ENCODE measurements around the gene DNMT3L.
"Not testable (repeated sequence)": the region's sequence is repeated elsewhere in the genome, so short reads cannot be mapped to it uniquely, and the experiment has no call there.

DNMT3L gene

GRCh38 chr21:44255511-44255981 lies 6.2 kb downstream of the DNMT3L start:
- Histone ChIP-seq H3K36me3 (ENCODE audit: control insufficient read depth, insufficient read depth, low read length, severe bottlenecking) (no peaks in the 10 kb centered on the region), H3K9me3 (ENCODE audit: control insufficient read depth, low read length) (peaks cover 9% of the 10 kb centered on the region)
- peak; percentile 33 for DNase-seq (ENCODE audit: low read depth)

DNA sequence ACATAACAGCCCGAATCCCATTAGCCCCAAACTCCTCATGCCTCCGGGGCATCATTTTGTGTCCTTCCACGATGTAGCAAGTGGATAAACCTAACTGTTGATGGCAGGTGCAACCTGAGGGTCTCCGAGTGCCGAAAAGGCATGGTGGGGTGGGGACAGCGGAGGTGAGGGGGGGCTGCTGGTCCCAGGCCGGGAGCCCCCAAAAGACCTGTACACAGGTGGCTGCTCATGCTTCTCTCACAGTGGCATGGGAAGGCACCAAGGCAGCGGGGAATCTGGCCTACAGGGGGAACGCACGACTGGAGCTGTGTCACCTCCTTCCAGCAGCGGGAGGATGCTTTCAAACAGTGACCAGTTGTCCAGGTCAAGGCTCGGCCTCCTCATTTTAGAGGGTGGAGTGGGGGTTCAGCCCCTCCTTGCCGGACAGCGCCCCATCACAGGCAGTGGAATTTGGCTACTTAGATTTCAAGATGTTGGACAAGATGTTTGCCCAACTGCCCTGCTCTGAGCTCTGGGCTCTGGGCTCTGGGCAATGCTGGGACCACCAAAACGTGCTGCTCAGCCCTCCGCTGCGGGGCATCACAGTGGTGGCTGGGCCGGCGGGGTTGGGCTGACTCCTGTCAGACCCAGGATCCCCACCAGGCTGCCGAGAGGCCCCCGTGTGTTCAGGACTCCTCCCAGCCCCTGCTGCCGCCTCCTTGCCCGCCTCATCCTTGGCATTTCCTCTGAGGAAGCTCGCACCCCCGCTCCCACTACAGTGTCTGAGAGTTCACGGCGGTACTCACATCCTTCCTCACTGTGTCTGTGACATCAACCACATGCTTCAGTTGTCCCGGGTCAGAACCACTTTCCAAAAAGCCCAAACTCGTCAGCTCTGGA lies 7.6 kb downstream of the DNMT3L start:
- Histone ChIP-seq H3K27me3 (replicated peaks; ENCODE audit: control insufficient read depth, insufficient read depth, low read length) (peaks cover 12% of the 10 kb centered on the region), H3K36me3 (ENCODE audit: control insufficient read depth, insufficient read depth, low read length, severe bottlenecking) (no peaks in the 10 kb centered on the region), H3K4me3 (ENCODE audit: low read length) (no peak overlapping the region), H3K4me1 (ENCODE audit: control insufficient read depth, insufficient read depth, low read length) (no peaks in the 10 kb centered on the region), H3K9ac (ENCODE audit: low read length) (no peak overlapping the region), H3K9me3 (ENCODE audit: control insufficient read depth, low read length) (peaks cover 1% of the 10 kb centered on the region)
- no peak for DNase-seq (ENCODE audit: low read depth)

More at GRCh38 chr21:44255511-44255981, 6.2 kb downstream of the DNMT3L start:
- Histone ChIP-seq H3K27me3 (replicated peaks; ENCODE audit: control insufficient read depth, insufficient read depth, low read length) (peaks cover 17% of the 10 kb centered on the region), H3K9ac (ENCODE audit: low read length) (no peak overlapping the region), H3K4me1 (ENCODE audit: control insufficient read depth, insufficient read depth, low read length) (no peaks in the 10 kb centered on the region), H3K4me3 (ENCODE audit: low read length) (no peak overlapping the region)

DNA sequence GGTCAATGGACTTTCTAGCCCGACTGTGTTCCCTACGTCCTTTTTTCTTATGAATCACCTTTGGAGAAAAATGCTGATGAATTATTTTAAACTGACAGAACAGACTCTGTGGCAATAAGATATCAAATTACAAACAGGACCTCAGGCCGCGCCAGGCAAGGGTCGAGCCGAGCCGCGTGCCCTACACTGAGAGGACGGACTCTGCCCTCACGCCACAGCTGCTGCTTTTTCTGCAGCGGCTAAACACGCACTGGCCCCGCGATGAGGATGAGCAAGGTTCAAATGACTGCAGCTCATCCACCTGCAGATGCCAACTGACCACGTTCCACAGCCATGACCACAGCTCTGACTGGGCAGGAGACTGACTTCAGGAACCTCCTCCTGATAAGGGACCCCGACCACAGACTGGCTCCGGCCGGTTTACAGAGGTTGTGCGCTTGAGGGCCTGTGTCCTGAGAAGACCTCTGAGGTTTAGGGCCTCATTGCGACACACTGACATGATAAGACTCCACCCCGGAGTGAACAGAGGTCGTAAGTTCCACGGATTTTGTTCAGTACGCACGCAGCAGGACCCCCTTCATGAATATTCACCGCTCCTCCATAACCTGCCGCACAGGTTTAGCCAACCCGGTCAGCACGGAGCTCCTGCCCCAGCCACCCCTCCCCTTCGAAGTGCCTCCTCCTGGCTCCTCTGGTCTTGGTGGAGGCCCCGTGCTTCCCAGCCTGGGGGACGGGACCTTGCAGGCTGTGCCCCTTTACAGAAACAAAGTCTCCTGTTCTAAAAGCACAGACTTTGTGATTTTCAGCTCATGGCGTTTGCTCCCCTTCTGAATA lies 12.3 kb downstream of the DNMT3L start:
- not testable (repeated sequence) for H3K4me1 ChIP-seq (ENCODE audit: control insufficient read depth, insufficient read depth, low read length); H3K9me3 ChIP-seq (ENCODE audit: control insufficient read depth, low read length); H3K4me3 ChIP-seq (ENCODE audit: low read length); H3K27me3 ChIP-seq (replicated peaks; ENCODE audit: control insufficient read depth, insufficient read depth, low read length); H3K36me3 ChIP-seq (ENCODE audit: control insufficient read depth, insufficient read depth, low read length, severe bottlenecking); H3K9ac ChIP-seq (ENCODE audit: low read length); DNase-seq (ENCODE audit: low read depth)

GRCh38 chr21:44247904-44248303 lies 13.8 kb downstream of the DNMT3L start:
- not testable (repeated sequence) for H3K9me3 ChIP-seq (ENCODE audit: control insufficient read depth, low read length); DNase-seq (ENCODE audit: low read depth); H3K27me3 ChIP-seq (replicated peaks; ENCODE audit: control insufficient read depth, insufficient read depth, low read length); H3K36me3 ChIP-seq (ENCODE audit: control insufficient read depth, insufficient read depth, low read length, severe bottlenecking); H3K4me3 ChIP-seq (ENCODE audit: low read length); H3K4me1 ChIP-seq (ENCODE audit: control insufficient read depth, insufficient read depth, low read length); H3K9ac ChIP-seq (ENCODE audit: low read length)

- not testable (repeated sequence) for H3K27me3 ChIP-seq (replicated peaks; ENCODE audit: control insufficient read depth, insufficient read depth, low read length); H3K36me3 ChIP-seq (ENCODE audit: control insufficient read depth, insufficient read depth, low read length, severe bottlenecking); DNase-seq (ENCODE audit: low read depth); H3K4me1 ChIP-seq (ENCODE audit: control insufficient read depth, insufficient read depth, low read length); H3K4me3 ChIP-seq (ENCODE audit: low read length); H3K9ac ChIP-seq (ENCODE audit: low read length); H3K9me3 ChIP-seq (ENCODE audit: control insufficient read depth, low read length)
These were observed 17.7 kb downstream of the DNMT3L start for GRCh38 chr21:44243980-44244379.

- not testable (repeated sequence) for H3K9me3 ChIP-seq (ENCODE audit: control insufficient read depth, low read length); H3K36me3 ChIP-seq (ENCODE audit: control insufficient read depth, insufficient read depth, low read length, severe bottlenecking); H3K4me3 ChIP-seq (ENCODE audit: low read length); H3K27me3 ChIP-seq (replicated peaks; ENCODE audit: control insufficient read depth, insufficient read depth, low read length); H3K9ac ChIP-seq (ENCODE audit: low read length); H3K4me1 ChIP-seq (ENCODE audit: control insufficient read depth, insufficient read depth, low read length); DNase-seq (ENCODE audit: low read depth)
These were observed 20.4 kb downstream of the DNMT3L start for GRCh38 chr21:44241281-44241680.

DNA sequence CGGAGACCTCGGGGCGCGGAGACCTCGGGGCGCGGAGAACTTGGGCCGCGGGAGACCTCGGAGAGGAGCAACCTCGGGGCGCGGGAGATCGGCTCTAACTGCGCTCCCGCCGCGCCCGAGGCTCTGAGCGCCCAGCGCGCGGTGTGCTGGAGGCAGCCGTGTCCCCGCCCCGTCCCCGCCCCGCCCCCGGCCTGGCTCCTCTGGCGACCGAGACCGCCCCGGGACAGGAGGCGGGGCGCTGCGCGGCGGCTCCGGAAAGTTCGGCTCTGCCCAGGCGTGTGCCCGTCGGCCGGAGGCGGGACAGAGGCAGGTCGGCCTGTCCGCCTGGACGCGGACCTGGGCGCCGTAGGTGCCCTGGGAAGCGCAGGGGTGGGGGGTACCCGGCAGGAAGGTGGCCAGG lies 20.9 kb downstream of the DNMT3L start, which contains the start of gene ICOSLG:
TSS of gene ICOSLG (minus strand) at position 102 of the 400 bp plus-strand sequence. CDS start 126 bp downstream, outside the sequence.
- not testable (repeated sequence) for H3K36me3 ChIP-seq (ENCODE audit: control insufficient read depth, insufficient read depth, low read length, severe bottlenecking); DNase-seq (ENCODE audit: low read depth); H3K4me3 ChIP-seq (ENCODE audit: low read length); H3K27me3 ChIP-seq (replicated peaks; ENCODE audit: control insufficient read depth, insufficient read depth, low read length); H3K9ac ChIP-seq (ENCODE audit: low read length); H3K9me3 ChIP-seq (ENCODE audit: control insufficient read depth, low read length); H3K4me1 ChIP-seq (ENCODE audit: control insufficient read depth, insufficient read depth, low read length)

DNA sequence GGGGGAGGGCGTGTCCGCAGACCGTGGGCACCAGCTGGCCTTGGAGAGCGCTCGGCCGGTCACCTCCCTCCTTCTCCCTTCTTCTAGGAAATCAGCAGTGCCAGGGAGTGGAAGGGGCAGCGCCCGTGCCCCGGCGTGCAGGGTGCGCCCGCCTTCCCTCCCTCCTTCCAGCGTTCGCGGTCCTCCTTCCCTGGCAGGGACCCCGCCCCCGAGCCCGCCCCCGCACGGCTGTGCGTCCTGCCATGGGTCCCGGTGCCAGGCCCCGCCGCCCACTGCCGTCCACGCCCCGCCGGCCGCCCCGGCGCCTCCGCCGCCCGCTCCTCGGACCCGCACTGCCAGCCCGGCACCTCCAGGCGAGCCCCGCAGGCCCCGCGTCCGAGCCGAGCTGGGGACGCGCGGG lies 21.3 kb downstream of the DNMT3L start:
- H3K9ac ChIP-seq (ENCODE audit: low read length); H3K36me3 ChIP-seq (ENCODE audit: control insufficient read depth, insufficient read depth, low read length, severe bottlenecking); DNase-seq (ENCODE audit: low read depth); H3K27me3 ChIP-seq (replicated peaks; ENCODE audit: control insufficient read depth, insufficient read depth, low read length); H3K4me1 ChIP-seq (ENCODE audit: control insufficient read depth, insufficient read depth, low read length); H3K9me3 ChIP-seq (ENCODE audit: control insufficient read depth, low read length); H3K4me3 ChIP-seq (ENCODE audit: low read length): not testable (repeated sequence)

- H3K9me3 ChIP-seq (ENCODE audit: control insufficient read depth, low read length); H3K9ac ChIP-seq (ENCODE audit: low read length); H3K4me1 ChIP-seq (ENCODE audit: control insufficient read depth, insufficient read depth, low read length); DNase-seq (ENCODE audit: low read depth); H3K27me3 ChIP-seq (replicated peaks; ENCODE audit: control insufficient read depth, insufficient read depth, low read length); H3K36me3 ChIP-seq (ENCODE audit: control insufficient read depth, insufficient read depth, low read length, severe bottlenecking); H3K4me3 ChIP-seq (ENCODE audit: low read length): not testable (repeated sequence)
These were observed 32.1 kb downstream of the DNMT3L start for GRCh38 chr21:44229561-44229960.

GRCh38 chr21:44228109-44228508 lies 33.6 kb downstream of the DNMT3L start:
- H3K4me1 ChIP-seq (ENCODE audit: control insufficient read depth, insufficient read depth, low read length); DNase-seq (ENCODE audit: low read depth); H3K36me3 ChIP-seq (ENCODE audit: control insufficient read depth, insufficient read depth, low read length, severe bottlenecking); H3K27me3 ChIP-seq (replicated peaks; ENCODE audit: control insufficient read depth, insufficient read depth, low read length); H3K9me3 ChIP-seq (ENCODE audit: control insufficient read depth, low read length); H3K4me3 ChIP-seq (ENCODE audit: low read length); H3K9ac ChIP-seq (ENCODE audit: low read length): not testable (repeated sequence)

GRCh38 chr21:44227614-44228013 lies 34.1 kb downstream of the DNMT3L start:
- not testable (repeated sequence) for H3K4me3 ChIP-seq (ENCODE audit: low read length); H3K4me1 ChIP-seq (ENCODE audit: control insufficient read depth, insufficient read depth, low read length); H3K9me3 ChIP-seq (ENCODE audit: control insufficient read depth, low read length); DNase-seq (ENCODE audit: low read depth); H3K36me3 ChIP-seq (ENCODE audit: control insufficient read depth, insufficient read depth, low read length, severe bottlenecking); H3K9ac ChIP-seq (ENCODE audit: low read length); H3K27me3 ChIP-seq (replicated peaks; ENCODE audit: control insufficient read depth, insufficient read depth, low read length)
